Measurements from ENCODE around the gene PLCL1. TPM values are rescaled to one million over a fixed set of nuclear protein-coding genes. Genes with fewer than 3 reads are reported as not detected.

Gene PLCL1
- total RNA-seq, 4 donors from 2014 or later, result 0.34 to 4.2 (median 1.2) TPM

DNA sequence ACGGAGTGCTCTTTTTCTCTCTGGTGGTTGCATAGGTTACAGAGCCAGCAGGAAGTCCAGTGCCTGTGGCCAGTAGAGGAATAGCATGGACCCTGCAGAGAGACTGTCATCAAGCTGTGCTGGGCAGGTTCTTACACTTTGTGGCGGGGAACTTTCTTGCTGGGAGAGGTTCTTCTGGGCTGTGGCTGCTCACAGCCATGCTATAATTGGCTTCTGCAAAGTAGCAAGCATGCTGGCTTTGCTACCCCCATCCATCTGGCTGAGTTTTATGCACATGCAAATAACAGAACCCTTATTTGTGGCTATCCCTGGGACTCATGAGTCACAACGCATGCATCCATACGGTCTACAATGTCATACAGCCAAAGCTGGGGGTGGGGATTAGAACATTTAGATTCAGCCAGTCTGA lies 68.9 kb downstream of the PLCL1 start:
- no peaks in the 10 kb centered on the region for H3K27me3 ChIP-seq
- intact Hi-C loops (cut with DNase I), result no loop called here
- no peak for DNase-seq
- TF ChIP-seq, protein P1, sequence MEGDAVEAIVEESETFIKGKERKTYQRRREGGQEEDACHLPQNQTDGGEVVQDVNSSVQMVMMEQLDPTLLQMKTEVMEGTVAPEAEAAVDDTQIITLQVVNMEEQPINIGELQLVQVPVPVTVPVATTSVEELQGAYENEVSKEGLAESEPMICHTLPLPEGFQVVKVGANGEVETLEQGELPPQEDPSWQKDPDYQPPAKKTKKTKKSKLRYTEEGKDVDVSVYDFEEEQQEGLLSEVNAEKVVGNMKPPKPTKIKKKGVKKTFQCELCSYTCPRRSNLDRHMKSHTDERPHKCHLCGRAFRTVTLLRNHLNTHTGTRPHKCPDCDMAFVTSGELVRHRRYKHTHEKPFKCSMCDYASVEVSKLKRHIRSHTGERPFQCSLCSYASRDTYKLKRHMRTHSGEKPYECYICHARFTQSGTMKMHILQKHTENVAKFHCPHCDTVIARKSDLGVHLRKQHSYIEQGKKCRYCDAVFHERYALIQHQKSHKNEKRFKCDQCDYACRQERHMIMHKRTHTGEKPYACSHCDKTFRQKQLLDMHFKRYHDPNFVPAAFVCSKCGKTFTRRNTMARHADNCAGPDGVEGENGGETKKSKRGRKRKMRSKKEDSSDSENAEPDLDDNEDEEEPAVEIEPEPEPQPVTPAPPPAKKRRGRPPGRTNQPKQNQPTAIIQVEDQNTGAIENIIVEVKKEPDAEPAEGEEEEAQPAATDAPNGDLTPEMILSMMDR (IDR thresholded peaks at IDR 0.05), result no peak
- no peaks in the 10 kb centered on the region for H3K9me3 ChIP-seq
- 53 to 60% methylated on average over 3 to 4 of the region's 4 CpGs for WGBS, 2 donors
- no peaks in the 10 kb centered on the region for H3K36me3 ChIP-seq
- no peak overlapping the region for H3K27ac ChIP-seq
- H3K4me1 ChIP-seq, result peaks cover 0 to 4% (median 0%) of the 10 kb centered on the region in 3 donors
- H3K4me3 ChIP-seq, result no peak overlapping the region

DNA sequence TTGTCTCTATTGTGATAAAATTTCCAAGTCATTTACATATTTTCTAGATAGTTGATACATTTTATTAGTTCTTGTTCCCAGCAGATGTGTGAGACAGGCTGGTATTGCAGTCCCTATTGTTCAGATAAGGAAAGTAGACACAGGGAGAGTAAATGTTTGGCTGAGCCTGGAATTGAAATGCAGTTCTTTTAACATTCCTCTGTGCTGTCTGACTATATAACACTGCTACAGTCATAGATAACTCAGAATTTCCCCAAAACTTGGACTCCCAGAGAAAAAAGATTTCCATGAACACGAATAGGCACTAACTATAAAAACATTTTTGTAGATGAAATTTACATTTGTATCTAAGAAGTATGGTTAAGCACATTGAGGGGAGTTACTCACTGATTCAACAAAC lies 71.4 kb downstream of the PLCL1 start:
- intact Hi-C loops (cut with DNase I), result no loop called here
- Histone ChIP-seq H3K4me3 (no peak overlapping the region), H3K27ac (no peak overlapping the region), H3K36me3 (no peaks in the 10 kb centered on the region), H3K9me3 (no peaks in the 10 kb centered on the region), H3K4me1 (peaks cover 0 to 17% (median 9%) of the 10 kb centered on the region in 3 donors), H3K27me3 (no peaks in the 10 kb centered on the region)
- no peak for DNase-seq
- WGBS, 2 donors, result 19 to 41% methylated on average over 1 of the region's 1 CpG
- TF ChIP-seq POLR2A (IDR thresholded peaks at IDR 0.05), result no peak
- TF ChIP-seq, protein P1 (IDR thresholded peaks at IDR 0.05), result no peak

DNA sequence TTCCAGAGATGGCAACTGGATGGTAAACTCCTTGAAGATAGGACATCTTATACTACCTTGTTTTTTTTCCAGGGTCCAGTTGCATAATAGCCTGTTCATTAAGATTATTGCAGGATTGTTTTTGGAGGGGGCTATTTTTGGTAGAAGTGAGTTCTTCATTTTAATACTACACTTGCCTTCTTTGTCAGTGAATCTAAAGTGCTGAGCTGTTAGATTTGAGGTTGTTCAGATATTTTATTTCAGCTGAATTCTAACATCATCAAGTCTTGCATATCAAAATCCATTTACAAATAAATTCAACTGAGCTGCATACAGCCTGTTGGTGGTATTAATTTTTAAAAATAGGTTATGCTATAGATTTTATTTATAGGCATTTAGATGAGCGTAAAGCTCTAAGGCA lies 72.1 kb downstream of the PLCL1 start:
- Histone ChIP-seq H3K4me3 (no peak overlapping the region), H3K36me3 (no peaks in the 10 kb centered on the region), H3K27me3 (no peaks in the 10 kb centered on the region), H3K4me1 (peaks cover 0 to 17% (median 9%) of the 10 kb centered on the region in 3 donors), H3K27ac (no peak overlapping the region), H3K9me3 (no peaks in the 10 kb centered on the region)
- intact Hi-C loops (cut with DNase I), result no loop called here
- 100% methylated on average over 1 of the region's 1 CpG for WGBS, 2 donors
- no peak for TF ChIP-seq POLR2A (IDR thresholded peaks at IDR 0.05)
- TF ChIP-seq, protein P1 (IDR thresholded peaks at IDR 0.05), result no peak
- no peak for DNase-seq

- Histone ChIP-seq H3K36me3 (no peaks in the 10 kb centered on the region), H3K4me3 (no peak overlapping the region)
Measured at GRCh38 chr2:197877038-197877437, 72.6 kb downstream of the PLCL1 start.

DNA sequence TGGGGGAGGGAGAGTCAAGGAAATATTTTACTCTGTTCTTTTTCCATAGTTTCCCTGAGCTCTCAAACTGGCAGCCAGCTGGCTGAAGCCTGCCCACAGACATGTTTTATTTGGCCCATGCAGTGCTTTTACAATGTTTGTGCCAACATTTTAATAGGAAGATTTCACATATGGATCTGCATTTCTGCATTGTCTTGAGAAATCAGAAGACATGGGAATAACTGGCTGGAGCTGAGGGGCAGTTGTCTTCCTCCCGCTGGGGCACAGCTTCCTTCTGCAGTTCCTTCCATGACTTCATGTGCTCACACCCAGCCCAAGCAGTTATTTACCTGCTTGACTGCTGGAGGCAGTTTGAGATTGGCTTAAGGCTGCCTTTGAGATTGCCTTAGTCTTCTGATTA lies 74.4 kb downstream of the PLCL1 start:
- Histone ChIP-seq H3K27me3 (no peaks in the 10 kb centered on the region), H3K4me1 (peaks cover 0 to 17% (median 9%) of the 10 kb centered on the region in 3 donors), H3K27ac (no peak overlapping the region), H3K9me3 (no peaks in the 10 kb centered on the region), H3K4me3 (no peak overlapping the region), H3K36me3 (no peaks in the 10 kb centered on the region)
- intact Hi-C loops (cut with DNase I), result no loop called here
- 27 to 29% methylated on average over 1 of the region's 1 CpG for WGBS, 2 donors
- DNase-seq, result no peak
- TF ChIP-seq POLR2A (IDR thresholded peaks at IDR 0.05), result no peak
- TF ChIP-seq, protein P1 (IDR thresholded peaks at IDR 0.05), result no peak

More at GRCh38 chr2:197877038-197877437, 72.6 kb downstream of the PLCL1 start:
- DNase-seq, result no peak
- Histone ChIP-seq H3K27me3 (no peaks in the 10 kb centered on the region), H3K27ac (no peak overlapping the region), H3K9me3 (no peaks in the 10 kb centered on the region), H3K4me1 (peaks cover 0 to 17% (median 9%) of the 10 kb centered on the region in 3 donors)
- 64 to 70% methylated on average over 1 of the region's 1 CpG for WGBS, 2 donors
- intact Hi-C loops (cut with DNase I), result no loop called here
- no peak for TF ChIP-seq POLR2A (IDR thresholded peaks at IDR 0.05)
- TF ChIP-seq, protein P1 (IDR thresholded peaks at IDR 0.05), result no peak

All from esophagus squamous epithelium (tissue), 5 donors.